Fibroblast of villous mesenchyme (primary cell): ENCODE results near the gene TLCD4. TPM values are rescaled to one million over a fixed set of nuclear protein-coding genes. Genes with fewer than 3 reads are reported as not detected.
A peak's percentile ranks its signal among the peaks of the same experiment; 100 is the strongest.
"Not testable (repeated sequence)": the region's sequence is repeated elsewhere in the genome, so short reads cannot be mapped to it uniquely, and the experiment has no call there.

Source experiments
- DNase-seq: peaks from one replicate; pipeline ENCODE4 v3.0.0-alpha.2; 2010; ENCODE audit warnings: low read depth
- H3K4me3 ChIP-seq: 2 replicates; pipeline ENCODE4 v1.5.1; 2011; ENCODE audit warnings: low read depth, mild to moderate bottlenecking, low read length
- total RNA-seq: library from RNA; depleted of rRNA; stranded (reverse); fragments of >200 nt; gene quantifications from 2 replicates; pipeline ENCODE4 v1.2.3, GENCODE V29; 2012
- TF ChIP-seq, protein P1 (sequence below): IDR thresholded peaks from 2 replicates; pipeline ENCODE4 v1.5.1; 2012; ENCODE audit warnings: low read depth, mild to moderate bottlenecking, low read length; ENCODE audit not compliant: insufficient read depth

Gene TLCD4
- total RNA-seq, 1 donor = 0.86 TPM

DNA sequence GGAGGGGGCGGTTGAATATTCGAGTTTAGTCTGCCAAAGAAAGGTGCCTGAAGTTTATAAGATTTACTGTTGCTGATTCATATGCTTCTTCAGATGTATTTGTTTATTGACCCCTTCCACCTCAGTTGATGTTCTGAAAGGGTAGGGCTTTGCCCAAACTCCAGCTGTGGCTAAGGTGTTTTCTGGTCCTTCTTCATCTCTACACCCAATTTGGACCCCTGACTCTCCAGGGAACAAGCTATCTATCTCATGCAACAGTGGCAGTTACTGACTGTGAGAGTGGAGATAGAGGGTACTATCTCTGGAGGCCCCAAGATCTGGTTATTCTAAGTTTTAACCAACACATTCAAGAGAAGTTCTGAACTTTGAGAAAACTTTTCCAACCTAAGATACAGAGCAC is 31.8 kb upstream of the TLCD4 start:
- TF ChIP-seq, protein P1, sequence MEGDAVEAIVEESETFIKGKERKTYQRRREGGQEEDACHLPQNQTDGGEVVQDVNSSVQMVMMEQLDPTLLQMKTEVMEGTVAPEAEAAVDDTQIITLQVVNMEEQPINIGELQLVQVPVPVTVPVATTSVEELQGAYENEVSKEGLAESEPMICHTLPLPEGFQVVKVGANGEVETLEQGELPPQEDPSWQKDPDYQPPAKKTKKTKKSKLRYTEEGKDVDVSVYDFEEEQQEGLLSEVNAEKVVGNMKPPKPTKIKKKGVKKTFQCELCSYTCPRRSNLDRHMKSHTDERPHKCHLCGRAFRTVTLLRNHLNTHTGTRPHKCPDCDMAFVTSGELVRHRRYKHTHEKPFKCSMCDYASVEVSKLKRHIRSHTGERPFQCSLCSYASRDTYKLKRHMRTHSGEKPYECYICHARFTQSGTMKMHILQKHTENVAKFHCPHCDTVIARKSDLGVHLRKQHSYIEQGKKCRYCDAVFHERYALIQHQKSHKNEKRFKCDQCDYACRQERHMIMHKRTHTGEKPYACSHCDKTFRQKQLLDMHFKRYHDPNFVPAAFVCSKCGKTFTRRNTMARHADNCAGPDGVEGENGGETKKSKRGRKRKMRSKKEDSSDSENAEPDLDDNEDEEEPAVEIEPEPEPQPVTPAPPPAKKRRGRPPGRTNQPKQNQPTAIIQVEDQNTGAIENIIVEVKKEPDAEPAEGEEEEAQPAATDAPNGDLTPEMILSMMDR = no peak
- H3K4me3 ChIP-seq = no peak overlapping the region
- no peak for DNase-seq

DNA sequence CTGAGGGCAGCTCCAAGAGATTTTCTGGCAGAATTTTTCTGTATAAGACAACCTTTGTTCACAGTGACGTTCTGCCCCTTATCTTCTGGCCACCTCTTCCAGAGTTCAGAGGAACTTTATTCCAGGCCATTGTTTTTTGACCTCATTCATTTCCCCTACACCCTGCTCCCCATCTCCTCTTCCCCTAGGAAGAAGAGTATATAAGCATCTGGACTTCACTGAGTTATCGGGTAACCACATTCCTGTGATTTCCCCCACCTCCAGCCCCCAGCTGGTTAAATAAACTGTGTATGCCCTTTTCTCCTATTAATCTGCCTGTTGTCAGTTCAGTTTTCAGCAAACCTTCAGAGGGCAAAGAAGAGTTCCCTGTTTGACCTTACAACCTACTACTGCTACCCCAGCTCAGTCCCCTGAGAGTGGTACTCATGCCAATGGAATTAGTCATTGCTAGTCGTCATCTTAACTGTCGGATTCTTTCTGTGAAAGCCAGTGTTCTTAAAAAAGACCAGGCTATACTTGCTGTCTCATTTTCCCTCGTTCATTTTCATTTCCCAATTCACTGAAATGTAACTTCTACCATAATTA is 30.1 kb upstream of the TLCD4 start:
- TF ChIP-seq, protein P1 = no peak
- H3K4me3 ChIP-seq = no peak overlapping the region
- peak; percentile 87 for DNase-seq

DNA sequence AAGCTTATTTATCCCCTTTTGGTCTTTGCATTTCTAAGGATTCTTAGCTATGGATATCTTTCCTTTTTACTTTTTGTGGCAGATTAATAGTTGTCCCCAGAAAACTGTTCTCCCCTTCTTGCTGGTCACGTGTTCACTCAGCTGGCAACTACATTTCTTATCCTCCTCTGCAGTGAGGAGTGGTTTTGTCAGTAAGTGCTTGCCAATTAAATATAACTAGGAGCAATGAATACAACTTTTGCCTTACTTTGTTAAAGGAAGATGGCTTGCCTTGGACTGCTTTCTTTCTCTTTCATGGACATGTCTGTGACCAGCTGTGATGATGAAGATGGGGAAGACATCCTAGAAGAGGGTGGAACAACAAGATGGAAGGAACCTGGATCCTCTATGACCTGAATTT is 28.9 kb upstream of the TLCD4 start:
- H3K4me3 ChIP-seq = no peak overlapping the region
- TF ChIP-seq, protein P1 = no peak
- DNase-seq = no peak

DNA sequence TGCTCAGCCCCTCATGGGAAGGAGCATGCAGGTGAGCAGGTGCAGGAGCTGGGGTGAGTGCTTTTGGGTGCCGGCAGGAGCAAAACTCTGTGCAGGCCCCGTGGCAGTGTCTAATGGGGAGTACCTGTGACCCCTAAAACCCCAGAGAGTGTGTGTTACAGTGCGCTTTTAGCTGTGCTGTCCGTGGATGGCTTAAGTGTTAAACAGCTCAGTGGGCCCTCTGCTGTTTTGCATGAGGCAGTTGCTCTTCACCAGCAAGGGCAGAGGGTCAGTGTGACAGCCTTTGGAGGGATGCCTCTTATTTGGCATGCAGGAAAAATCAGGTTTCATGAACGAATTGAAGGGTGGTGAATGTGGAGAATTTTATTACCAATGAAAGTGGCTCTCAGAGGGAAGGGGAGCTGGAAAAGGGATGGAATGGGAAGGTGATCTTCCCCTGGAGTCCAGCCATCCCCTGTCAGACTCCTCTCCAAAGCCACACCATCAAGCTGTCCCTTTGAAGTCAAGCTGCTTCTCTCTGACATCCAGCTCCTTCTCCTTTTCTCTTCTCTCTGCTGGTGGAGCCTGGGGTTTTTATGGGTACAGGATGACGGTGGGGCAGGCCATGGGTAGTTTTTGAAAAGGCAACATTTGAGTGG is 27.4 kb upstream of the TLCD4 start:
- TF ChIP-seq, protein P1 = no peak
- no peak for DNase-seq
- H3K4me3 ChIP-seq = no peak overlapping the region

DNA sequence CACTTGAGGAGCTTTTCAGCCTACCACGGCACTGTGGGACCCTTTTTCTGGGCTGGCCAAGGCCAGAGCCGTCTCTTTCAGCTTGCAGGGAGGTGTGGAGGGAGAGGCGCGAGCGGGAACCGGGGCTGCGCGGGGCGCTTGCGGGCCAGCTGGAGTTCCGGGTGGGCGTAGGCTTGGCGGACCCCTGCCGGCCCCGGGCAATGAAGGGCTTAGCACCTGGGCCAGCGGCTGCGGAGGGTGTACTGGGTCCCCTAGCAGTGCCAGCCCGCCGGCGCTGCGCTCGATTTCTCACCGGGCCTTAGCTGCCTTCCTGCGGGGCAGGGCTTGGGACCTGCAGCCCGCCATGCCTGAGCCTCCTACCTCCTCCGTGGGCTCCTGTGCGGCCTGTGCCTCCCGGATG is 25.9 kb upstream of the TLCD4 start:
- H3K4me3 ChIP-seq, DNase-seq: not testable (repeated sequence)

DNA sequence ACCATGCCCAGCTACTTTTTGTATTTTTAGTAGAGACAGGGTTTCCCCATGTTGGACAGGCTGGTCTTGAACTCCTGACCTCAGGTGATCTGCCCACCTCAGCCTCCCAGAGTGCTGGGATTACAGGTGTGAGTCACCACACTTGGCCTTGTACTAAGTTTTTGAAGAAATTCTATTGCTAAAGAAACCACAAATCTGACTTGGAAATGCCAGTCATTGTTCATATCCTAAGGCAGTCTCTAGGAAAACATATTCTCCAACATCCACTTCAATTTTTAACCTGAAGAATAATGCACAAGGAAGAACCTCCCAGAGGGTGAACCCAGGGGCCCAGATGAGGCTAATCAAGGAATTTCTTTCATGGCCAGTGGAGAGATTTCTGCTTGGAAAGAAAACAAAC is 24.3 kb upstream of the TLCD4 start:
- DNase-seq, H3K4me3 ChIP-seq: not testable (repeated sequence)

DNA sequence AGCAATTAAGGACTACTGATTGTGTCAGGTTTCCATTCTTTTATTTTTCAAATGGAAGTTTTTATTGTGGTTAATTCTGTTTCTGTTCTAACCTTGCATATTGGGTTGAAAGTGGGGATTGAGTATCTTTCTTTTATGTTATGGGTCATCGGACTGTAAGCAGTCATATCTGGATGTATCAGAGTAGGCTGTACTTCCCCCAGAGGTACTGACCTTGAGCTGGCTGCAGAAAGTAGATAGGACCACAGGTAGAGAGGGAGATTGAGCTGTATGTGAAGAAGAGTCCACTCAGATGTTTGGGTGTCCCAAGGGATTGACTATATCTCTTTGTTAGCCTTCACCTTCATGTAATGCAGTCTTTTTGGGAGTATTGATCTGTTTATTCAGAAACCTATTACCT is 23.9 kb upstream of the TLCD4 start:
- TF ChIP-seq, protein P1 = no peak
- no peak for DNase-seq
- H3K4me3 ChIP-seq = no peak overlapping the region

DNA sequence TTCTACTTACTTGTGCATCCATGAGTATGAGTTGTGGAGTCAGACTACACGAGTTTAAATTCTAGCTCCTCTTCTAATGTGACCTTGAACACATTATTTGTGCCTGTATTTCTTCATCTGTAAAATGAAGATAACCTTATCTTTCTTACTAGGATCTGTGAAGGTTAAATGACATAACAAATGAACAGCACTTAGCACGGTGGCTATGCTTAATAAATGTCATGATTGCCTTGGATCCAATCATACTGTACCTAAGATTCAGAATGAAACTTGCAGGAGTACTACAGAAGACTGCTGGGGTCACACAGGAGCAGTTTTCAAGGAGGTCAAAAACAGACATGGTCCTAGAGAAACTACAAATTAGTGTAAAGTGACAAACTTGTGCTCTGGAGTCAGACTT is 22.2 kb upstream of the TLCD4 start:
- H3K4me3 ChIP-seq = no peak overlapping the region
- DNase-seq = no peak
- TF ChIP-seq, protein P1 = no peak
